Neutrophil (primary cell): Measurements from ENCODE around the gene TWIST2.

ENCODE experiments used
- H3K27ac ChIP-seq: fragments of 200-600 bp; sonication (generic); 2 replicates; pipeline ENCODE4 v1.5.1; 2016; ENCODE audit warnings: mild to moderate bottlenecking, moderate library complexity
- H3K27me3 ChIP-seq: fragments of 200-600 bp; sonication (generic); 2 replicates; pipeline ENCODE4 v1.6.0; 2016; ENCODE audit warnings: mild to moderate bottlenecking
- H3K36me3 ChIP-seq: fragments of 200-600 bp; sonication (generic); 2 replicates; pipeline ENCODE4 v1.5.1; 2017
- H3K4me1 ChIP-seq, 2 experiments: fragments of 200-600 bp in 1 of 2; sonication (generic) in 1 of 2; 1 replicate in 1 of 2; 2 replicates in 1 of 2; pipeline versions ENCODE4 v1.5.1 to v1.6.1; 2013 to 2016; ENCODE audit warnings: low read depth in 1 of 2, low read length in 1 of 2, mild to moderate bottlenecking in 1 of 2, moderate library complexity in 1 of 2; ENCODE audit not compliant: control insufficient read depth in 1 of 2, insufficient read depth in 1 of 2
- H3K4me3 ChIP-seq, 2 experiments: fragments of 200-600 bp in 1 of 2; sonication (generic) in 1 of 2; 1 replicate in 1 of 2; 2 replicates in 1 of 2; pipeline ENCODE4 v1.5.1; 2013 to 2016; ENCODE audit warnings: low read depth in 1 of 2, low read length in 1 of 2, mild to moderate bottlenecking in 1 of 2, moderate library complexity in 1 of 2
- H3K9me3 ChIP-seq: fragments of 200-600 bp; sonication (generic); 2 replicates; pipeline ENCODE4 v1.5.1; 2016
- CTCF ChIP-seq: fragments of 200-600 bp; sonication (generic); IDR thresholded peaks from 2 replicates; pipeline ENCODE4 v1.5.1; 2016; ENCODE audit warnings: antibody characterized with exemption

TWIST2 gene

GRCh38 chr2:238912916-238913875 is 65.3 kb downstream of the TWIST2 start:
- H3K27ac ChIP-seq = no peak overlapping the region
- H3K27me3 ChIP-seq = peaks cover 31% of the 10 kb centered on the region
- TF ChIP-seq CTCF = no peak
- H3K9me3 ChIP-seq = no peaks in the 10 kb centered on the region
- no peak overlapping the region for H3K4me3 ChIP-seq
- H3K36me3 ChIP-seq = no peaks in the 10 kb centered on the region
- peaks cover 10 to 15% of the 10 kb centered on the region in 2 experiments for H3K4me1 ChIP-seq

- Histone ChIP-seq H3K4me1 (peaks cover 7 to 15% of the 10 kb centered on the region in 2 experiments), H3K27ac (no peak overlapping the region)
These were observed 66.2 kb downstream of the TWIST2 start for GRCh38 chr2:238913931-238914647.

GRCh38 chr2:238914648-238915015 is 66.7 kb downstream of the TWIST2 start:
- H3K4me1 ChIP-seq = peaks cover 2 to 9% of the 10 kb centered on the region in 2 experiments
- H3K9me3 ChIP-seq = no peaks in the 10 kb centered on the region
- no peak overlapping the region for H3K4me3 ChIP-seq
- no peak for TF ChIP-seq CTCF
- no peak overlapping the region for H3K27ac ChIP-seq
- peaks cover 34% of the 10 kb centered on the region for H3K27me3 ChIP-seq
- no peaks in the 10 kb centered on the region for H3K36me3 ChIP-seq

More at GRCh38 chr2:238913931-238914647, 66.2 kb downstream of the TWIST2 start:
- Histone ChIP-seq H3K27me3 (peaks cover 31% of the 10 kb centered on the region), H3K4me3 (no peak overlapping the region), H3K9me3 (no peaks in the 10 kb centered on the region), H3K36me3 (no peaks in the 10 kb centered on the region)
- no peak for TF ChIP-seq CTCF

GRCh38 chr2:238915196-238915595 is 67.3 kb downstream of the TWIST2 start:
- Histone ChIP-seq H3K36me3 (no peaks in the 10 kb centered on the region), H3K27me3 (peaks cover 37% of the 10 kb centered on the region), H3K4me3 (no peak overlapping the region), H3K9me3 (no peaks in the 10 kb centered on the region), H3K27ac (no peak overlapping the region), H3K4me1 (peaks cover 0 to 6% of the 10 kb centered on the region in 2 experiments)
- TF ChIP-seq CTCF = no peak

GRCh38 chr2:238915596-238915995 is 67.7 kb downstream of the TWIST2 start:
- H3K4me3 ChIP-seq = no peak overlapping the region
- H3K9me3 ChIP-seq = no peaks in the 10 kb centered on the region
- TF ChIP-seq CTCF = no peak
- H3K27me3 ChIP-seq = peaks cover 37% of the 10 kb centered on the region
- H3K4me1 ChIP-seq = peaks cover 0 to 2% of the 10 kb centered on the region in 2 experiments
- H3K27ac ChIP-seq = no peak overlapping the region
- H3K36me3 ChIP-seq = no peaks in the 10 kb centered on the region
